SK-N-SH treated with all-trans-retinoic acid at 6 μM for 48 hours (cell line): Measurements from ENCODE around the gene DIP2C.

Experiments used
- ATAC-seq: fragments of 200-7000 bp; cut with Tn5 transposase; 3 replicates; pipeline ENCODE4 v1.9.1; 2020; ENCODE audit warnings: mild to moderate bottlenecking, moderate library complexity
- ARNTL ChIP-seq: fragments of 450-650 bp; formaldehyde crosslinking; IDR thresholded peaks from 2 replicates; pipeline ENCODE4 v1.5.0; 2020; ENCODE audit warnings: low read depth, mild to moderate bottlenecking, moderate library complexity, borderline replicate concordance
- BACH2 ChIP-seq: fragments of 250-450 bp; sonication (Bioruptor Pico); IDR thresholded peaks from 2 replicates; pipeline ENCODE4 v1.9.0; 2021; ENCODE audit warnings: mild to moderate bottlenecking, borderline replicate concordance
- CREB5 ChIP-seq: fragments of 250-450 bp; sonication (Bioruptor Pico); IDR thresholded peaks from 2 replicates; pipeline ENCODE4 v1.5.1; 2020; ENCODE audit warnings: low read depth, mild to moderate bottlenecking, moderate library complexity
- CSDC2 ChIP-seq: fragments of 250-450 bp; sonication (Bioruptor Pico); IDR thresholded peaks from 2 replicates; pipeline ENCODE4 v1.5.0; 2020; ENCODE audit warnings: mild to moderate bottlenecking, moderate library complexity
- CSRNP3 ChIP-seq: fragments of 250-450 bp; sonication (Bioruptor Pico); IDR thresholded peaks from 2 replicates; pipeline ENCODE4 v1.5.1; 2021; ENCODE audit warnings: mild to moderate bottlenecking, moderate library complexity
- ESRRG ChIP-seq: fragments of 250-450 bp; sonication (Bioruptor Pico); IDR thresholded peaks from 2 replicates; pipeline ENCODE4 v1.6.1; 2021; ENCODE audit warnings: mild to moderate bottlenecking
- ISL1 ChIP-seq: fragments of 250-450 bp; sonication (Bioruptor Pico); IDR thresholded peaks from 2 replicates; pipeline ENCODE4 v2.1.2; 2022; ENCODE audit warnings: mild to moderate bottlenecking, moderate library complexity
- OSR1 ChIP-seq: fragments of 250-450 bp; sonication (Bioruptor Pico); IDR thresholded peaks from 2 replicates; pipeline ENCODE4 v1.8.0; 2022; ENCODE audit warnings: moderate library complexity, mild to moderate bottlenecking, inconsistent platforms
- PATZ1 ChIP-seq: fragments of 250-450 bp; sonication (Bioruptor Pico); IDR thresholded peaks from 2 replicates; pipeline ENCODE4 v1.8.0; 2020; ENCODE audit warnings: mild to moderate bottlenecking, moderate library complexity, borderline replicate concordance
- POU6F1 ChIP-seq: fragments of 250-450 bp; sonication (Bioruptor Pico); IDR thresholded peaks from 2 replicates; pipeline ENCODE4 v1.8.0; 2021; ENCODE audit warnings: low read depth, mild to moderate bottlenecking, moderate library complexity, borderline replicate concordance
- PPARA ChIP-seq: fragments of 250-450 bp; sonication (Bioruptor Pico); IDR thresholded peaks from 2 replicates; pipeline ENCODE4 v1.5.0; 2020; ENCODE audit warnings: mild to moderate bottlenecking, borderline replicate concordance
- RARB ChIP-seq: fragments of 250-450 bp; sonication (Bioruptor Pico); IDR thresholded peaks from 2 replicates; pipeline ENCODE4 v1.8.0; 2021; ENCODE audit warnings: mild to moderate bottlenecking, moderate library complexity
- SNAI2 ChIP-seq: fragments of 250-450 bp; sonication (Bioruptor Pico); IDR thresholded peaks from 2 replicates; pipeline ENCODE4 v1.5.0; 2020; ENCODE audit warnings: mild to moderate bottlenecking, moderate library complexity
- TCF4 ChIP-seq: fragments of 250-450 bp; sonication (Bioruptor Pico); IDR thresholded peaks from 2 replicates; pipeline ENCODE4 v1.8.0; 2021; ENCODE audit warnings: mild to moderate bottlenecking, moderate library complexity, borderline replicate concordance
- TOX ChIP-seq: fragments of 250-450 bp; sonication (Bioruptor Pico); IDR thresholded peaks from 2 replicates; pipeline ENCODE4 v1.8.0; 2021; ENCODE audit warnings: mild to moderate bottlenecking, moderate library complexity, borderline replicate concordance
- TSHZ2 ChIP-seq: fragments of 250-450 bp; sonication (Bioruptor Pico); IDR thresholded peaks from 2 replicates; pipeline ENCODE4 v1.5.0; 2020; ENCODE audit warnings: mild to moderate bottlenecking, moderate library complexity
- ZC3H10 ChIP-seq: fragments of 250-450 bp; sonication (Bioruptor Pico); IDR thresholded peaks from 2 replicates; pipeline ENCODE4 v1.5.1; 2021; ENCODE audit warnings: mild to moderate bottlenecking, moderate library complexity
- ZFP3 ChIP-seq: fragments of 250-450 bp; sonication (Bioruptor Pico); IDR thresholded peaks from 2 replicates; pipeline ENCODE4 v1.5.0; 2020; ENCODE audit warnings: mild to moderate bottlenecking, moderate library complexity
- ZFP30 ChIP-seq: fragments of 450-650 bp; formaldehyde crosslinking; IDR thresholded peaks from 2 replicates; pipeline ENCODE4 v1.5.0; 2022; ENCODE audit warnings: mild to moderate bottlenecking, moderate library complexity
- ZNF565 ChIP-seq: fragments of 450-650 bp; formaldehyde crosslinking; conservative IDR thresholded peaks from 2 replicates; pipeline ENCODE4 v1.5.0; 2020; ENCODE audit warnings: low read depth, mild to moderate bottlenecking, moderate library complexity
- ZNF70 ChIP-seq: fragments of 450-650 bp; formaldehyde crosslinking; IDR thresholded peaks from 2 replicates; pipeline ENCODE4 v1.5.0; 2020; ENCODE audit warnings: mild to moderate bottlenecking, moderate library complexity
- ZNF8 ChIP-seq: fragments of 450-650 bp; formaldehyde crosslinking; IDR thresholded peaks from 2 replicates; pipeline ENCODE4 v1.5.0; 2020; ENCODE audit warnings: mild to moderate bottlenecking, moderate library complexity

The DIP2C gene

GRCh38 chr10:436013-436697 is 253.3 kb downstream of the DIP2C start:
- ATAC-seq = no peak

GRCh38 chr10:435397-435796 is 254.1 kb downstream of the DIP2C start:
- ATAC-seq = no peak
- TF ChIP-seq ZNF565 (CRISPR knock-in tag) (no peak), ISL1 (CRISPR knock-in tag) (no peak), CSRNP3 (CRISPR knock-in tag) (no peak), PPARA (CRISPR knock-in tag) (no peak), ARNTL (no peak), ZNF8 (CRISPR knock-in tag) (no peak), ZFP30 (CRISPR knock-in tag) (no peak), TOX (CRISPR knock-in tag) (no peak), RARB (no peak), CSDC2 (CRISPR knock-in tag) (no peak)

More at GRCh38 chr10:436013-436697, 253.3 kb downstream of the DIP2C start:
- TF ChIP-seq CSDC2 (CRISPR knock-in tag) (no peak), TCF4 (CRISPR knock-in tag) (no peak), BACH2 (CRISPR knock-in tag) (no peak), CREB5 (no peak), CSRNP3 (CRISPR knock-in tag) (no peak), ESRRG (CRISPR knock-in tag) (no peak), TSHZ2 (CRISPR knock-in tag) (no peak), ZFP3 (CRISPR knock-in tag) (no peak), ISL1 (CRISPR knock-in tag) (no peak), ZC3H10 (CRISPR knock-in tag) (no peak), RARB (no peak), POU6F1 (CRISPR knock-in tag) (no peak), ZNF565 (CRISPR knock-in tag) (no peak), ZNF8 (CRISPR knock-in tag) (no peak), PATZ1 (CRISPR knock-in tag) (no peak), ZNF70 (CRISPR knock-in tag) (no peak), SNAI2 (CRISPR knock-in tag) (no peak), OSR1 (CRISPR knock-in tag) (no peak)
- TF ChIP-seq, all 23 proteins: peak for 0
